ENCODE results near the gene CENPL. TPM values are rescaled to one million over a fixed set of nuclear protein-coding genes. Genes with fewer than 3 reads are reported as not detected.
"Not testable (repeated sequence)": the region's sequence is repeated elsewhere in the genome, so short reads cannot be mapped to it uniquely, and the experiment has no call there.

Gene CENPL
- total RNA-seq, 4 donors from 2014 or later: 0.51 to 24.2 (median 4.7) TPM; not detected in 1

- no peaks in the 10 kb centered on the region for H3K9me3 ChIP-seq
- no peaks in the 10 kb centered on the region for H3K36me3 ChIP-seq
- intact Hi-C loops (cut with DNase I; ENCODE audit: low total_unique reads): loop anchor here (10.0 kb wide), 1 partner anchor 403 kb away; no protein-coding TSS in a partner anchor
- TF ChIP-seq CTCF (IDR thresholded peaks at IDR 0.05) (no peak), POLR2A (IDR thresholded peaks at IDR 0.05) (no peak)
- H3K27ac ChIP-seq: no peak overlapping the region
- no peaks in the 10 kb centered on the region for H3K4me1 ChIP-seq
- no peak overlapping the region for H3K4me3 ChIP-seq
- no peak for DNase-seq
- H3K27me3 ChIP-seq: no peaks in the 10 kb centered on the region
Measured at GRCh38 chr1:173827611-173828010, 2.9 kb upstream of the CENPL start.

- no peaks in the 10 kb centered on the region for H3K4me1 ChIP-seq
- TF ChIP-seq POLR2A (IDR thresholded peaks at IDR 0.05) (no peak), CTCF (IDR thresholded peaks at IDR 0.05) (no peak)
- intact Hi-C loops (cut with DNase I; ENCODE audit: low total_unique reads): loop anchor here (10.0 kb wide), 1 partner anchor 399 kb away; no protein-coding TSS in a partner anchor
- no peaks in the 10 kb centered on the region for H3K27me3 ChIP-seq
- H3K36me3 ChIP-seq: no peaks in the 10 kb centered on the region
- no peaks in the 10 kb centered on the region for H3K9me3 ChIP-seq
- H3K27ac ChIP-seq: peak overlapping the region; percentile 95 to 98
- peak overlapping the region; percentile 77 to 81 for H3K4me3 ChIP-seq
- DNase-seq: no peak
Measured at GRCh38 chr1:173823781-173824314, 835 bp downstream of the CENPL start.

DNA sequence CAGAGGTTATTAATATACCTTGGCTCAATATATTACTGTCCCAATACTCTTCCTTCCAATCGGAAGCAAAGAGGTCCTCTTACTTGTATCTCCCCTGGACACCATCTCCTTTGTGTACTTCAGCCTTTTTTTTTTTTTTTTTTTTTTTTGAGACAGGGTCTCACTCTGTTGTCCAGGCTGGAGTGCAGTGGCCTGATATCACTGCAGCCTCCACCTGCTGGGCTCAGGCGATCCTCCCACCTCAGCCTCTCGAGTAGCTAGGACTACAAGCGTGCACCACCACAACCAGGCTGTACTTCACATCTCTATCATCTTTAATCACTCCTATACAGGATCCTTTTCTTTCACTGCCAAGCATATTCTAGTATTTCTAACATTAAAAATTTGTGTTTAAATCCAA is 3.0 kb downstream of the CENPL start:
- Histone ChIP-seq H3K4me1 (no peaks in the 10 kb centered on the region), H3K4me3 (no peak overlapping the region), H3K36me3 (no peaks in the 10 kb centered on the region), H3K27ac (no peak overlapping the region), H3K9me3 (no peaks in the 10 kb centered on the region), H3K27me3 (no peaks in the 10 kb centered on the region)
- DNase-seq: no peak
- TF ChIP-seq CTCF (IDR thresholded peaks at IDR 0.05) (no peak), POLR2A (IDR thresholded peaks at IDR 0.05) (no peak)
- intact Hi-C loops (cut with DNase I; ENCODE audit: low total_unique reads): loop anchor here (10.0 kb wide), 1 partner anchor 397 kb away; no protein-coding TSS in a partner anchor

DNA sequence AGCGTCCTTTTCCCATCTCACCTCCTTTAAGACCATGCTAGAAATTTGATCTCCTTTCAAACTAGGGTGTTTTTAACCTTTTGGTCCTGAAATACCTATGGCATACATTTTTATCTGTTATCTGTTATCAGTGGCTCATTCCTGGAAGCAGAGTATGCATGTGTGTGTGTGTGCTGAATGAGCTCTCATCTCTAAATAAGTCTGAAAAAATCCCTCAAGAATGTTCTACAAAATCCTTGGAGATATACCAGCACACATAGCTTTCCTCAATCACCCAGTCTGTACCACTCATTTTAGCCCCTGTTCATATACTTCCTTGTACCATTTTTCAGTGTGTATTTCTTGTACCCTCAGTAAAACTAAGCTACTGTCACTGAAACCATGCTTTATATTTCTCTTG is 6.2 kb downstream of the CENPL start:
- Histone ChIP-seq H3K36me3 (no peaks in the 10 kb centered on the region), H3K27ac (no peak overlapping the region), H3K9me3 (no peaks in the 10 kb centered on the region), H3K27me3 (no peaks in the 10 kb centered on the region), H3K4me1 (no peaks in the 10 kb centered on the region), H3K4me3 (no peak overlapping the region)
- TF ChIP-seq CTCF (IDR thresholded peaks at IDR 0.05) (no peak), POLR2A (IDR thresholded peaks at IDR 0.05) (no peak)
- DNase-seq: no peak
- intact Hi-C loops (cut with DNase I; ENCODE audit: low total_unique reads): no loop called here

GRCh38 chr1:173813654-173814053 is 11.0 kb downstream of the CENPL start:
- H3K9me3 ChIP-seq; H3K4me1 ChIP-seq; H3K27ac ChIP-seq; H3K36me3 ChIP-seq; H3K4me3 ChIP-seq; DNase-seq; intact Hi-C loops (cut with DNase I; ENCODE audit: low total_unique reads); H3K27me3 ChIP-seq: not testable (repeated sequence)

DNA sequence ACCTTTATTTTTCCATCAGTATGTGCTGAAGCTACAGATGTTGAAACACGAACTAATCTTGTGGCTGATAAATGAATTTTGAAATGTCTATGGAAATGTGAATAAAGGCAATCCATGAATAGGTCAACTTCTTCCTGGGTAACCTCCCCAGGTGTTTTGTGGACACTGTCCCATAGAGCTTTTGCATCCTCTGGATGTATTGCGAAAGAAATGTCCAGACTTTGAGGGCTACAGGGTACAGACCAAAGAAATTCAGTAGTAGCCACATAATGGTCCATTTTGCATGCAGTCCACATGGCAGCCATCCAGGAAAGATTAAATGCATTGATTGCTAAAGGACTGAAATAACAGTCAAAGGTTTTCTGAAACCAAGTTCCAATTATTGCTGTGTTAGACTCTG is 21.7 kb downstream of the CENPL start:
- Histone ChIP-seq H3K27me3 (no peaks in the 10 kb centered on the region), H3K27ac (no peak overlapping the region), H3K4me1 (no peaks in the 10 kb centered on the region), H3K36me3 (no peaks in the 10 kb centered on the region), H3K4me3 (no peak overlapping the region), H3K9me3 (no peaks in the 10 kb centered on the region)
- DNase-seq: no peak
- TF ChIP-seq CTCF (IDR thresholded peaks at IDR 0.05): no peak
- TF ChIP-seq POLR2A (IDR thresholded peaks at IDR 0.05): no peak
- intact Hi-C loops (cut with DNase I; ENCODE audit: low total_unique reads): no loop called here

DNA sequence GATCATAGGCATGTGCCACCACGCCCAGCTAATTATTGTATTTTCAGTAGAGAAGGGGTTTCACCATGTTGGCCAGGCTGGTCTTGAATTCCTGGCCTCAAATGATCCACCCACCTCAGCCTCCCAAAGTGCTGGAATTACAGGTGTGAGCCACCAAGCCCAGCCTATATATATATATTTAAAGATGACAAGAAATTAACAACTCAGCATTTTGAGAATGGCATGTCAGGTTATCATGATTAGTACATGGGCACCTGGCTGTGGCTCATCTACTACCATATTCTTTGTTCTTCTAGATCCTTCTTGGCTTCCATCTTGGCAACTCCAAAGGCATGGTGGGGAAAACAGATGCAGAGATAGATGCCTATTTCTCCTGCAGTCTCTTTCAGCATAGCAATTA is 24.7 kb downstream of the CENPL start:
- H3K36me3 ChIP-seq; H3K9me3 ChIP-seq; H3K4me1 ChIP-seq; H3K27ac ChIP-seq; intact Hi-C loops (cut with DNase I; ENCODE audit: low total_unique reads); H3K4me3 ChIP-seq; H3K27me3 ChIP-seq; DNase-seq: not testable (repeated sequence)
